Effector memory CD4-positive, alpha-beta T cell (primary cell): ENCODE data around the gene SLC39A11.
"Not testable (repeated sequence)": the region's sequence is repeated elsewhere in the genome, so short reads cannot be mapped to it uniquely, and the experiment has no call there.

ENCODE experiments used
- DNase-seq, 3 donors: peaks; one replicate each; pipeline ENCODE4 v3.0.0-alpha.2; 2020
- H3K27ac ChIP-seq: 2 replicates; pipeline ENCODE4 v1.7.0; 2013; ENCODE audit warnings: mild to moderate bottlenecking, low read length, moderate library complexity; ENCODE audit not compliant: insufficient read depth, poor library complexity, severe bottlenecking
- H3K27me3 ChIP-seq: replicated peaks from 2 replicates; pipeline ENCODE4 v1.7.0; 2013; ENCODE audit warnings: mild to moderate bottlenecking, low read length; ENCODE audit not compliant: insufficient read depth, control insufficient read depth, poor library complexity, severe bottlenecking
- H3K36me3 ChIP-seq: 2 replicates; pipeline ENCODE4 v1.7.0; 2013; ENCODE audit warnings: mild to moderate bottlenecking, low read length, moderate library complexity; ENCODE audit not compliant: control insufficient read depth, insufficient read depth
- H3K4me1 ChIP-seq: 2 replicates; pipeline ENCODE4 v1.7.0; 2013; ENCODE audit warnings: low read length, mild to moderate bottlenecking; ENCODE audit not compliant: control insufficient read depth, insufficient read depth, poor library complexity, severe bottlenecking
- H3K4me3 ChIP-seq: 2 replicates; pipeline ENCODE4 v1.7.0; 2013; ENCODE audit warnings: low read length, low read depth, mild to moderate bottlenecking; ENCODE audit not compliant: insufficient read depth, poor library complexity, severe bottlenecking
- H3K9me3 ChIP-seq: 2 replicates; pipeline ENCODE4 v1.7.0; 2013; ENCODE audit warnings: mild to moderate bottlenecking, low read length, moderate library complexity; ENCODE audit not compliant: control insufficient read depth

SLC39A11 gene

DNA sequence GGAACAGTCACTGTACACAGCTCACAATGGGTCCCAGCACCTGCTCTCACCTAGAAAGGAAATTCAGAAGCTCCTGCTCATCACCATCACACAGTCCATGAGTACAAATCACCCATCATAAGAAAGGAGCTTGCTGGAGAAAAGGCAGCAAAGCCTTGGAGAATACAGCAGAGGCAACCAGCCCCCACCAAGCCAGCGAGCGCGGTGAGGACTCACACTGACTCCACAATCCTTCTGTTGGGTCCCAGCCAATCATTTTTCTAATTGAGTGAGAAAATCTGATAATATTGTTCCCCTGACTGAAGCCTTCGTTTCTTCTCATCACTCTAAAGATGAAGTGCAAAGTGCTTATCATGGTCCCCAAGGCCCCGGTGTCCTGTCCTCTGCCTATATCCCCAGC, 298.3 kb downstream of the SLC39A11 start:
- no peak overlapping the region for H3K27ac ChIP-seq
- peaks cover 8% of the 10 kb centered on the region for H3K9me3 ChIP-seq
- H3K4me1 ChIP-seq = no peaks in the 10 kb centered on the region
- no peaks in the 10 kb centered on the region for H3K36me3 ChIP-seq
- no peaks in the 10 kb centered on the region for H3K27me3 ChIP-seq
- H3K4me3 ChIP-seq = no peak overlapping the region
- no peak for DNase-seq

DNA sequence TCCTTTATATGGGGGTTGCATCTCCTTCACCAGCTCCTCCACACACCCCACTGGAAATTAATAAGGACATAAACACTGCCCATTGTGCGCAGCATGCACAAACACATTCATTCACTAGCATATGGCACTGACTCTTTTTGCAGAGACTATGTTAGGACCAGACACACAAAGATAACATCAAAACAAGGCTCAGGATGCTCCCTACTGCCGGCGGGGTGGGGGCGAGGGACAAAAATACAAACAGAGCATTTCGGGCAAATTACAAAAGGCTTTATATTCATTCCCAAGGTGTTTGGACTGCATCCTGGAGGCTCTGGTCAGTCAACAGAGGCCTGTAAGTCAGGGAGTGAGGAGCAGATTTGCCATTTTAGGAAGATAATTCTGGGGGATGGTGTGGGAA, 299.7 kb downstream of the SLC39A11 start:
- no peaks in the 10 kb centered on the region for H3K27me3 ChIP-seq
- no peak overlapping the region for H3K4me3 ChIP-seq
- peaks cover 8% of the 10 kb centered on the region for H3K9me3 ChIP-seq
- DNase-seq = no peak
- H3K27ac ChIP-seq = no peak overlapping the region
- no peaks in the 10 kb centered on the region for H3K36me3 ChIP-seq
- no peaks in the 10 kb centered on the region for H3K4me1 ChIP-seq

DNA sequence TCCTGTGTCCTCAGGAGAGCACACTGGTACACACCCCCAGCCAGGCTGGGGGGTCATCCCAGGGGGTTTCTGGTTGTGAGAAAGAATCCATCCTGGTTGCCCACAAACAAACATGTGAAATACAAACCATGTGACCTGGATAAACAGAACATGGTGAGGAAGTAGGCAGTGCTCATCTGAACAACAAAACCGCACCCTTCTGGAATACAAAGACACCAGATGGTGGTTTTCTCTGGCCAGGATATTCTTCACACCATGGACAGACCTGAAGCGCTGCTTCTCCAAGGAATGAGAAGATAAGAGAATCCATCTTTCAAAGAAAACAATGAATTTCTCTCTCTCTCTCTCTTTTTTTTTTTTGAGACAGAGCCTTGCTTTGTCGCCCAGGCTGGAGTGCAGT, 302.3 kb downstream of the SLC39A11 start:
- H3K4me3 ChIP-seq = no peak overlapping the region
- H3K9me3 ChIP-seq = peaks cover 8% of the 10 kb centered on the region
- no peaks in the 10 kb centered on the region for H3K27me3 ChIP-seq
- no peaks in the 10 kb centered on the region for H3K4me1 ChIP-seq
- no peak for DNase-seq
- H3K27ac ChIP-seq = no peak overlapping the region
- H3K36me3 ChIP-seq = no peaks in the 10 kb centered on the region

DNA sequence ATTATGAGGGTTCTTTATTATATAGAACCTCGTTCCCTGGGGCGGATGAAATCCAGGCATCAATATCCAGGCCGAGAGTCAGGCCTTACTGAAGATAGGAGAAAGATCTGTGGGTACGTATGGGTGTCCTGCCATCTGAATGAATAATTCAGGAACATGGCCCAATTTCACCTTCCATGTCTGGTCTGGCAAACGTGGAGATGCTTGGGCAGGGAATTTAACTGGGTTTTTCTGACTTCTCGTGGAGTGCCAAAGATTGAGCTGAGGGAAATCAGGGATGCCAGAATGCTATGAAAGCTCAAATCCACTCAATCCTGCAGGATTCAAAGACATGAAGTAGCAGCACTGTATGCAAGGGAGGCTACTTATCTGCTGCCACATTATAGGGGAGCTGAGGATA, 302.8 kb downstream of the SLC39A11 start:
- Histone ChIP-seq H3K36me3 (no peaks in the 10 kb centered on the region), H3K27ac (no peak overlapping the region), H3K9me3 (peaks cover 6% of the 10 kb centered on the region), H3K4me1 (no peaks in the 10 kb centered on the region), H3K4me3 (no peak overlapping the region), H3K27me3 (no peaks in the 10 kb centered on the region)
- no peak for DNase-seq

DNA sequence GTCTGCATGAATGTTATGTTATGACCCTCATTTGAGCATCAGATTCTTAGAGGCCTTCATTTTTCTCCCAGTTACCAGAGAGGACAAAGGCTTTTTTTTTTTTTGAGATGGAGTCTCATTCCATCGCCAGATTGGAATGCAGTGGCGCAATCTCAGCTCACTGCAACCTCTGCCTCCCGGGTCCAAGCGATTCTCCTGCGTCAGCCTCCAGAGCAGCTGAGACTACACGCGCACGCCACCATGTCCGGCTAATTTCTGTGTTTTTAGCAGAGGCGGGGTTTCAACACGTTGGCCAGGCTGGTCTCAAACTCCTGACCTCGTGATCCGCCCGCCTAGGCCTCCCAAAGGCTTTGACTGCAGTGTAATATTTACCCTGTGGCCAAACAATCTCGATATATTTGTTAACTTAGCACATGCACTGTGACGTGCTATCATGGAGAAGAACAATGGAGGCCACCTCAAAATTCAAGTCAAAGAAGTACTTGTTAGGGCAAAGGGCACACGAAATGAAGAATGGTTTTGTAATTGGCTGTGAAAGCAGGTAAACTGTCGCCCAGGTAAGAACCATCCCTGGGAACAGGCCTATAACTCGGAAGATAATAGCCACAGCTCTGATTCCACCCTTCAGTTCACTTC, 303.4 kb downstream of the SLC39A11 start:
- no peaks in the 10 kb centered on the region for H3K4me1 ChIP-seq
- no peak overlapping the region for H3K4me3 ChIP-seq
- H3K27ac ChIP-seq = no peak overlapping the region
- no peaks in the 10 kb centered on the region for H3K36me3 ChIP-seq
- no peak for DNase-seq
- H3K27me3 ChIP-seq = no peaks in the 10 kb centered on the region
- no peaks in the 10 kb centered on the region for H3K9me3 ChIP-seq

DNA sequence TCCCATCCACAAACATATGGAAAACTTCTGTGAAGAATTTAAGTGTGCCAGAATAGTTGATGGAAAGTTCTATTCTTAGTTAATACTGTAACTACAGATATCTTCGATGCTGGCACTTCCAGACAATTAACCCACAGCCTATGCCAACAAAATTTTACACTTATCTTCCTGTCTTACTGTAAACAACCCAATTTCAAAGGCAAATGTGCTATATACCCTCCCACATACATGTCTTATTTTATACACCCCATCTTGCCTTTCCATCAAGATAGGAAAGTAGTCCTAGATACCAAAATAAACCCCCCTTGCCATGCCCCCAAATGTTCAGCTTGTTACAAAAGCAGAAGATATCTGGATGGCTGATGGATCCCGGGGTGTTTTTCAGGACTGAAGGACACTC, 306.3 kb downstream of the SLC39A11 start:
- Histone ChIP-seq H3K9me3 (no peaks in the 10 kb centered on the region), H3K4me1 (no peaks in the 10 kb centered on the region), H3K27ac (no peak overlapping the region), H3K27me3 (no peaks in the 10 kb centered on the region), H3K36me3 (no peaks in the 10 kb centered on the region), H3K4me3 (no peak overlapping the region)
- DNase-seq = no peak

DNA sequence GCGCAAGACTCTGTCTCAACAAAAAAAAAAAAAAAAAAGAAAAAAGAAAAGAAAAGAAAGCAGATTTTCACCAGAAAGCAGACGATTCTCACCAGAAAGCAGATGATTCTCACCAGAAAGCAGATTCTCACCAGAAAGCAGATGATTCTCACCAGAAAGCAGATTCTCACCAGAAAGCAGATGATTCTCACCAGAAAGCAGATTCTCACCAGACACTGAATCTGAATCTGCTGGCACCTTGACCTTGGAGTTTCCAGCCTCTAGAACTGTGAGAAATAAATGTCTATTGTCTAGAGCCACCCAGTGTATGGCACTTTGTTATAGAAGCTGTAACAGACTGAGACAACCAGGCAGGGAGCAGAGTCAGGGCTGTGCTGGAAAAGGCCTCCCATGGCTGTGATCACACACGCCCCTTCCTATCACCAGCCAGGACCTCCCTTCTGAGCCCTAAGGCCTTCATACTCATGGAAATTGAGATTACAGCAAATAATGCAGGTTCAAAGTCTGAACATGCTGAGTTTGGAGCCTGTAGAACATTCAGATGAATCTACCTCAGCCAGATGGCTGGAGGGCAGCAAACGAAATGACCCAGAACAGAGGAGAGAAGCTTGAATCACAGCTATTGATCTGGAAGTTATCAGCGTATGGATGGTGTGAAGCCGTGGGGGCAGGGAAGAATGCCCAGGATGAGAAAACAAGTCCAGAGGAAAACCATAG, 309.3 kb downstream of the SLC39A11 start:
- no peak overlapping the region for H3K27ac ChIP-seq
- H3K36me3 ChIP-seq = no peaks in the 10 kb centered on the region
- no peak for DNase-seq
- no peak overlapping the region for H3K4me3 ChIP-seq
- H3K9me3 ChIP-seq = no peaks in the 10 kb centered on the region
- H3K4me1 ChIP-seq = no peaks in the 10 kb centered on the region
- H3K27me3 ChIP-seq = no peaks in the 10 kb centered on the region

DNA sequence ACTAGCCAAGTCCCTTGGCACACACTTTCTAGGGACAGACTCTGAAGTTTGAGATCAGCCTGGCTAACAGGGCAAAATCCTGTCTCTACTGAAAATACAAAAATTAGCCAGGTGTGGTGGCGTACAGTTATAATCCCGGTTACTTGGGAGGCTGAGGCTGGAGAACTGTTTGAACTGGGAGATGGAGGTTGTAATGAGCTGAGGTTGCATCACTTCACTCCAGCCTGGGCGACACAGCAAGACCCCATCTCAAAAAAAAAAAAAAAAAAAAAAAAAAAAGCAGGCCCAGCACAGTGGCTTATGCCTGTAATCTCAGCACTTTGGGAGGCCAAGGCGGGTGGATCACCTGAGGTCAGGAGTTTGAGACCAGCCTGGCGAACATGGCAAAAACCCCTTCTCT, 310.1 kb downstream of the SLC39A11 start:
- not testable (repeated sequence) for H3K4me1 ChIP-seq, DNase-seq, H3K27me3 ChIP-seq, H3K36me3 ChIP-seq, H3K27ac ChIP-seq, H3K4me3 ChIP-seq, H3K9me3 ChIP-seq

DNA sequence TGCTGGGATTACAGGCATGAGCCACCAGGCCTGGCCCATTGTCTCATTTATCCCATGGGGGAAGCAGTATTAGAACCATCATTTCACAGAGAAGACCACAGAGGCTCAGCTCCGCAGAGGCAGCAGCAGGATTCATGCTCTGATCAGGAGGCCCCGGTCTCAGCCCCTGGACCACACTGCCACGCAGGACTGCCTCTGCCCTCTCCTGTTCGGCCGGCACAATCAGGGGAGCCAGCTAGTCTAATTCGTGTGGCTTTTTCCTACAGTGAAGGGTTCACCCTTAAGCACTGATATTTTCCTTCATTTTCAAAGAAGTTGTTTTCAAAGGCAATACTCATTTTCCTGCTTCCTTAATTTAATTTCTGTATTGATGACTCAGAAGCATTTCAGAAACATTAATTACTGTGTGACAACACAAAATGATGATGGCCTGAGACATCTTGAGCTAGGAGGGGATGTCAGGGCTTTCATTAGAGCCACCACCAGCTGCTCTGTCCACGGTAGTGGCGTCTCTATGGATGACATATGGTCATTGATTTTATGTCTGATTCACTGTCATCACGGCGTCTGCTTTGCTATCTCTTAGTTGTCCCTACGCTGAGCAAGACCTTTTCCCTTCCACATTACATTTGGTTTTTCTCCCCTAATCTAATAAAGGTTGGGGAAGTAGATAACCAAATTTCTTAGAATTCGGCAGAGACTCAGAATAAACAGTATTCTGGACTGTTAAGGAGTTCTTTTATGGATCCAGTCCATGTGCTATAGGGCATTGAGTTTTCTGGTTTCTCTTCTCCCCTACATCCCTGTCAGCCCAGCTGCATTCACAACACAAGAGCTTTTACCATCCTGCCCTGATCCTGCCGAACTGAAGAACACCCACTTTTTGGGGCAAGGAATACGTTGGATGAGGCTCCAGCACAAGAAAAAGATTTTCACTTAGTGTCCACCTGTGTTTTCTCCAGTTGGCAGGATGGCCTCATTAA, 314.0 kb downstream of the SLC39A11 start:
- H3K27me3 ChIP-seq = no peaks in the 10 kb centered on the region
- no peaks in the 10 kb centered on the region for H3K36me3 ChIP-seq
- H3K4me1 ChIP-seq = no peaks in the 10 kb centered on the region

DNA sequence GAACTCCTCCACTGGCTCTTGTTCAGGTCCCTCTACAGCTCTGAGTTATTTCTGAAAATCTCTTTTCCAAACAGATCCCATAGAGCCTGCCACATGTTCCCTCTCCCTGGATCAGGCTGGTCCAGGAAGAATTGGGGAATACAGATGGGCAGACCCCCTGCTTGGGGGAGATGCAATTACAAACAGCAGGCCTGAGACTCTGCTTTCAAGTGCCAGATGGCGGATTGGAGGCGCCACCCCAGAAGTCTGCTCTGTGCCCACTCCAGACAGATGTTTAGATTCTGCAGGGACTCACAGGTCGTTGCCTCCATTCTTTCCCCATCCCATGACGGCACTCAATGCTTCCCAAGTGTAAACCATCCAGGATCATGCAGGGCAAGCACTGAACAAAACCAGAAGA, 316.6 kb downstream of the SLC39A11 start:
- Histone ChIP-seq H3K4me1 (no peaks in the 10 kb centered on the region), H3K27me3 (no peaks in the 10 kb centered on the region), H3K36me3 (no peaks in the 10 kb centered on the region), H3K4me3 (no peak overlapping the region), H3K27ac (no peak overlapping the region), H3K9me3 (no peaks in the 10 kb centered on the region)
- DNase-seq = no peak

More for the DNA sequence above, 314.0 kb downstream of the SLC39A11 start:
- H3K27ac ChIP-seq = no peak overlapping the region
- no peaks in the 10 kb centered on the region for H3K9me3 ChIP-seq
- no peak overlapping the region for H3K4me3 ChIP-seq
- no peak for DNase-seq
